Activated T-cell treated with anti-CD3 and anti-CD28 coated beads, Interleukin-2, amount 50 U/mL, for 1 hour (primary cell): Measurements from ENCODE around the gene TTYH2.
"Not testable (repeated sequence)": the region's sequence is repeated elsewhere in the genome, so short reads cannot be mapped to it uniquely, and the experiment has no call there.

Experiments
- DNase-seq: peaks from one replicate; pipeline ENCODE4 v3.0.0-alpha.2; 2020

The TTYH2 gene

GRCh38 chr17:74268558-74268957, 55.2 kb downstream of the TTYH2 start:
- no peak for DNase-seq

- no peak for DNase-seq
Observed at GRCh38 chr17:74270333-74270732, 57.0 kb downstream of the TTYH2 start.

- DNase-seq: no peak
Observed at GRCh38 chr17:74271281-74271680, 57.9 kb downstream of the TTYH2 start.

- DNase-seq: no peak
Observed at GRCh38 chr17:74271901-74272561, 58.7 kb downstream of the TTYH2 start.

GRCh38 chr17:74272731-74273201, 59.4 kb downstream of the TTYH2 start:
- DNase-seq: no peak

- peak; percentile 34 for DNase-seq
Observed at GRCh38 chr17:74274060-74274708, 60.8 kb downstream of the TTYH2 start, which contains the start of gene DNAI2. DNAI2 (plus strand) TSS chr17:74274234; CDS start chr17:74281818, 7,584 bp downstream.

GRCh38 chr17:74274709-74275340, 61.5 kb downstream of the TTYH2 start:
- no peak for DNase-seq

GRCh38 chr17:74276051-74276476, 62.7 kb downstream of the TTYH2 start:
- DNase-seq: no peak

GRCh38 chr17:74276541-74277009, 63.2 kb downstream of the TTYH2 start:
- DNase-seq: no peak

GRCh38 chr17:74277935-74278334, 64.6 kb downstream of the TTYH2 start:
- DNase-seq: no peak

GRCh38 chr17:74279617-74280016, 66.2 kb downstream of the TTYH2 start:
- not testable (repeated sequence) for DNase-seq

- peak; percentile 47 for DNase-seq
Observed at GRCh38 chr17:74280093-74280513, 66.7 kb downstream of the TTYH2 start.

GRCh38 chr17:74281799-74282198, 68.4 kb downstream of the TTYH2 start:
- no peak for DNase-seq

GRCh38 chr17:74282274-74282586, 68.9 kb downstream of the TTYH2 start:
- not testable (repeated sequence) for DNase-seq

- DNase-seq: peak; percentile 46
Observed at GRCh38 chr17:74282587-74283370, 69.4 kb downstream of the TTYH2 start.

GRCh38 chr17:74283371-74283673, 70.0 kb downstream of the TTYH2 start:
- DNase-seq: no peak

- DNase-seq: no peak
Observed at GRCh38 chr17:74287031-74287602, 73.7 kb downstream of the TTYH2 start.

GRCh38 chr17:74288785-74289184, 75.4 kb downstream of the TTYH2 start:
- no peak for DNase-seq

GRCh38 chr17:74289688-74290087, 76.3 kb downstream of the TTYH2 start:
- DNase-seq: no peak

- DNase-seq: no peak
Observed at GRCh38 chr17:74290340-74290739, 77.0 kb downstream of the TTYH2 start.

GRCh38 chr17:74292495-74292894, 79.1 kb downstream of the TTYH2 start:
- DNase-seq: no peak

- no peak for DNase-seq
Observed at GRCh38 chr17:74295625-74296547, 82.5 kb downstream of the TTYH2 start.
